Ovary (tissue), 3 donors: ENCODE results near the gene NEMF.

Source experiments
- CTCF ChIP-seq, 3 donors: fragments of 450-650 bp in 2 of 3; fragments of 200-600 bp in 1 of 3; IDR thresholded peaks; one replicate each; pipeline versions ENCODE4 v1.5.1 to v1.8.0; 2016 to 2022; ENCODE audit warnings: antibody characterized with exemption in 3 of 3, mild to moderate bottlenecking in 1 of 3
- EP300 ChIP-seq: sonication (generic); formaldehyde crosslinking; IDR thresholded peaks from one replicate; pipeline ENCODE4 v1.6.1; 2017; ENCODE audit warnings: antibody characterized with exemption
- POLR2A ChIP-seq: fragments of 450-650 bp; IDR thresholded peaks from one replicate; pipeline ENCODE4 v1.6.1; 2017; ENCODE audit warnings: antibody characterized with exemption, mild to moderate bottlenecking, moderate library complexity
- donor health status: DM: no; HTN: no; CAD: no.

DNA sequence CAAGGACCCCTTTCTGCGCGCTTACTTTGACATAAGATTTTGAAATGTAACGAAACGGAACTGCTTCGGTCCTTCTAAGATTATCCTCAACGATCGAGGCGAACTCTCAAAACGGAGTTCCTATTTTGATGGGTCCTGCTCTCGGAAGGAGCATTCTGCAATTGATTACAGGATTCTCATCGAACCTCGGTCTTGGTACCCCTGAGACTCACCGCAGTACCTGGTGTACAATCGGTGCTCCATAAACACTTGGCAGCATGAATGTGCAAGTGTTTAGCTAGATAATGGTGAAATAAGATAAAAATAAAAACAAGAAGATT is 530 bp upstream of the NEMF start:
- TF ChIP-seq CTCF (IDR thresholded peaks at IDR 0.05) (peak in 1 of 3 donors; percentile 7), POLR2A (no peak), EP300 (no peak)
